D721Med (cell line): ENCODE data around the gene ARHGAP28.
"Not testable (repeated sequence)": the region's sequence is repeated elsewhere in the genome, so short reads cannot be mapped to it uniquely, and the experiment has no call there.

Experiments used
- DNase-seq: peaks from one replicate; pipeline ENCODE4 v3.0.0; 2011; ENCODE audit warnings: low spot score; ENCODE audit not compliant: insufficient read length
- FAIRE-seq: peaks from 2 replicates; lab custom pipeline; 2011; peaks lifted over from hg19 to GRCh38; lab: Jason Lieb, UNC
- TF ChIP-seq, protein P1 (sequence below): IDR thresholded peaks from 2 replicates; pipeline ENCODE4 v1.5.1; 2012; ENCODE audit warnings: mild to moderate bottlenecking, control low read depth; ENCODE audit not compliant: insufficient read depth; ENCODE audit errors: missing control alignments

The ARHGAP28 gene

DNA sequence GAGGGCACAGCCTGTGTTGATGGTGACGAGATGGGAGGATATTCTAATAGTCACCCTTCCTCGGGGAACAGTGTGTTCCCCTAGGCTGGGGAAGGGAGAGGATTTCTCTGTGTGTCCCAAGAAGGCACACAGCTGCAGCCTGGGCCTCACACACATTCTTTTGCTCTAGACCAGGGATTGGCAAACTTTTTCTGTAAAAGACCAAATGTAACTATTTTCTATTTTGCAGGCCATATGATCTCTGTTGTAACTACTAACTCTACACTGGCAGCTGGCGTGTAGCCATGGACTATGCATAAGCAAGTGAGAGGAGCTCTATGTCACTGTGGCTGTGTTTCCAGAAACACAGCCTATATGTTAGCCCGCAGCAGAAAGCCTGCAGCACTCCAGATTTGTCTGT is 65.8 kb downstream of the ARHGAP28 start:
- FAIRE-seq: no peak
- TF ChIP-seq, protein P1, sequence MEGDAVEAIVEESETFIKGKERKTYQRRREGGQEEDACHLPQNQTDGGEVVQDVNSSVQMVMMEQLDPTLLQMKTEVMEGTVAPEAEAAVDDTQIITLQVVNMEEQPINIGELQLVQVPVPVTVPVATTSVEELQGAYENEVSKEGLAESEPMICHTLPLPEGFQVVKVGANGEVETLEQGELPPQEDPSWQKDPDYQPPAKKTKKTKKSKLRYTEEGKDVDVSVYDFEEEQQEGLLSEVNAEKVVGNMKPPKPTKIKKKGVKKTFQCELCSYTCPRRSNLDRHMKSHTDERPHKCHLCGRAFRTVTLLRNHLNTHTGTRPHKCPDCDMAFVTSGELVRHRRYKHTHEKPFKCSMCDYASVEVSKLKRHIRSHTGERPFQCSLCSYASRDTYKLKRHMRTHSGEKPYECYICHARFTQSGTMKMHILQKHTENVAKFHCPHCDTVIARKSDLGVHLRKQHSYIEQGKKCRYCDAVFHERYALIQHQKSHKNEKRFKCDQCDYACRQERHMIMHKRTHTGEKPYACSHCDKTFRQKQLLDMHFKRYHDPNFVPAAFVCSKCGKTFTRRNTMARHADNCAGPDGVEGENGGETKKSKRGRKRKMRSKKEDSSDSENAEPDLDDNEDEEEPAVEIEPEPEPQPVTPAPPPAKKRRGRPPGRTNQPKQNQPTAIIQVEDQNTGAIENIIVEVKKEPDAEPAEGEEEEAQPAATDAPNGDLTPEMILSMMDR: no peak

DNA sequence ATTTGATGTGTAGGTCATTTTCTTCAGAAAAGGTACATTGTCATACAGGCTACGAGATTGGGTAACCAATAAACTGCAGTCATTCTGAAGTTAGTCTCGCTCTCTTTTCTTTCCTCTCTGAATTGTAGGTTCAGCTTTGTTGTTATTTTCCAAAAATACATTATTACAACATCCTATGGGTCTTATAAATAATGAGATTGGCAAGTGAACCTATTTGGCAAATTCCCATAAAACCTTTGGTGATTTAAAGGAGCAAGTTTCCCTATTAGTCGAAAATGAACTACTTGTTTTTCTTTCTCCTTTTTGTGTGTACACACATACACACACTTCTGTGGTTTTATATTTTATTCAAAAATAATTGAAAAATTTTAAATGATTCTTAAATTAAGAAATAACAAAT is 67.0 kb downstream of the ARHGAP28 start:
- FAIRE-seq: peak; percentile 25
- TF ChIP-seq, protein P1: no peak
- no peak for DNase-seq

More for the DNA sequence above, 65.8 kb downstream of the ARHGAP28 start:
- DNase-seq: no peak

DNA sequence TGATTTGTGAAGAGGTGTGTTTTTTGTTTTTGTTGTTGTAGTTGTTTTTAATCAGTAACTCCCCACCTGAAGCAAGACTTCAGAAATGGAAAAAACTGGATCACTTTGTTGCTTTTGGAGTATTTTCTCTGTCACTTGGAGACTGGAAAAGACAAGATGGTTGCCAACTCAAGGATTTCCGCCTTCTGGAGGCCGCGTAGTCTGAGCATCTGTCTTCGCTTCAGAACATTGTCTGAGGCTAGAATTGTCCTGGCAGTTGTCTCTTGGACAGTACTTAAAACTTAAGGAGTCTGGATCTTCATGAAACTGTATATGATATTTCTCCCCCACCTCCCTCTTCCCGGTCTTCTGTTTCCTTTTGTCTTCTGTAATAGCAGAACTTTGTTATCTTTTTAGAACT is 67.7 kb downstream of the ARHGAP28 start:
- TF ChIP-seq, protein P1: no peak
- FAIRE-seq (no peak), DNase-seq (no peak)

DNA sequence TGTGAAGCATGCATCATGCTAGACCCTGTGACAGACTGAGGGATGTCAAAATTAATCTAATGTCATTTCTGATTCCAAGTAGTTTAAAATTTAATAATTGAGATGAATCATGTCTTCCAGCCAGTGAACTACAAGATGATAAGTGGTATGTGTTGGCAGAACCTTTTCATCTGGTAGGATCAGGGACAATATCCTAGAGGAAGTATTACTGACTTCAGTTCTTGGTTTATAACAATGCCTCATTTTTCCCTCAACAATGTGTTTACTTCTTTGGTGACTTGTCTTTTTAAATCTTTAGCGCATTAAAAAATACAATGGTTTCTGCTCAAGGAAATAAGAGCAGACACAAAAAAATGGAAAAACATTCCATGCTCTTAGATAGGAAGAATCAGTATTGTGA is 69.4 kb downstream of the ARHGAP28 start:
- DNase-seq: no peak
- TF ChIP-seq, protein P1: no peak
- no peak for FAIRE-seq

DNA sequence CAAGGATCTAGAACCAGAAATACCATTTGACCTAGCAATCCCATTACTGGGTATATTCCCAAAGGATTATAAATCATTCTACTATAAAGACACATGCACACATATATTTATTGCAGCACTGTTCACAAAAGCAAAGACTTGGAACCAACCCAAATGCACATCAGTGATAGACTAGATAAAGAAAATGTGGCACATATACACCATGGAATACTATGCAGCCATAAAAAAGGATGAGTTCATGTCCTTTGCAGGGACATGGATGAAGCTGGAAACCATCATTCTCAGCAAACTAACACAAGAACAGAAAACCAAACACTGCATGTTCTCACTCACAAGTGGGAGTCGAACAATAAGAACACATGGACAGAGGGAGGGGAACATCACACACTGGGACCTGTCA is 70.8 kb downstream of the ARHGAP28 start:
- FAIRE-seq, DNase-seq: not testable (repeated sequence)

DNA sequence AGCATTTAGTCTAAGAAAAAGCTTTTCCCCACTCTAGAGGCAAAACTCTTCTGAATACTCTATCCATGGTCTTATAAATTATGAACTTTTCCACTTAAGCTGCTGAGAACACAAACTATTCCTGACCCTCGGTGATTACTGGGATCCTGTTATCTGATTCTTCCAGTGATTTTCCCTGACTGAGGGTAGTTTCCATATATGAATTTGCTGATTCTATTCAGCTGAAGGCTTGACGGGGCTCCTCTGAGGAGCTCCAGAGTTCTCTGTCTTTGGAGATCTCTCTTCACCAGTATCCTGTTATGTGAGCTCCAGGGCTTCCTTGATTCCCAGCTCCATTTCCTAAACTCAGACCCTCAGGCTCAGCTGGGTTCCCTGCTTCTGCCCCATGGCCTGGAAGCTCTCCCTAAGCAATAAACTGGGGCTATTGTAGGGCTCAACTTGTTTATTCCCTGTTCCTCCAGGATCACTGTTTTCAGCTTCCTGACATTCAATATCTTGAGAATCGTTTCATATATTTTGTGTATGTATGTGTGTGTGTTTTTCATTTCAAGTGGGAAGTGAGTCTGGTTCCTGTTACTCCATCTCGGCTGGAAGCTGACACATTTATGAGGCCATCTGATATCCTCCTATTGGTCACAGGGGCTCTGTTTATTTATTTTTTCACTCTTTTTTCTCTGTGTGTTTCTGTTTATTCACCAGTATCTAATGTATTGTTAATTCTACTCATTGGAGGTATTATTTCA is 78.2 kb downstream of the ARHGAP28 start:
- no peak for FAIRE-seq
- no peak for DNase-seq
- TF ChIP-seq, protein P1: no peak

DNA sequence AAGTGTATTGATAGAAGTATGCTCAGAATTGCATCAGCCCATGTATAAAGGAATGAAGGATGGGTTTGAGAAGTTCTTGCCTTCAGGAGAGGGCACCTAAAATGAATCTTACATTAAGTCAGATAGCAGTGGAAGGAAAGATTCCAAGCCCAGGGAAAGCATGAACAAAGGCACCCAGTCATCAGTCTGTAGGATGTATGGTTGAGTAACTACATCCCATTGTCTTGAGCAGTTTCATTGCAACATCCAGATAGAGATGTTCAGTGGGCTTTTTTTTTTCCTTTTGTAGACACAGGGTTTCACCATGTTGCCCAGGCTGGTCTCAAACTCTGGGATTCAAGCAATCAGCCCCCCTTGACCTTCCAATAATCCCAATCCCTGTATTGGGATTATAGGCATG is 80.7 kb downstream of the ARHGAP28 start:
- no peak for FAIRE-seq
- no peak for DNase-seq
- TF ChIP-seq, protein P1: no peak

DNA sequence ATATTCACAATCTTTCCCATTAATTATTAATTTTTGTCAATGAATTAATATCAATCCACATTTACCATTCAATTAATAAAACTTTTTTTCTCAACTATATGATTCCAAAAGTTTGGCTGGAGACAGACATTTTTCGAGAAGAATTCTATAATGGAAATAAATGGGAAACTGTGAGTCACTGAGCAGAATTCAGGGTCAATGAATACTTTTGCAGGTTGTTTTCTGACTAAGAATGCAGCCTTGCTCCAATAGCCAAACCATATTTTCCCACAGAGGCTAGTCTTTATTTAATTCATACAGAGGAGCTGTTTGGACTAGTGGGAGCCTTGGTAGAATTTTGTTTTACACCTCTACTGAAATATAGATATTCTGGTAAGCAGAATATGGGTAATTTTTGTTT is 82.3 kb downstream of the ARHGAP28 start:
- DNase-seq: no peak
- no peak for FAIRE-seq
- TF ChIP-seq, protein P1: no peak
